Stimulated activated naive CD4-positive, alpha-beta T cell (primary cell): ENCODE results near the gene KRT16.
A peak's percentile ranks its signal among the peaks of the same experiment; 100 is the strongest.
"Not testable (repeated sequence)": the region's sequence is repeated elsewhere in the genome, so short reads cannot be mapped to it uniquely, and the experiment has no call there.

Source experiments
- DNase-seq, 6 experiments: peaks; one replicate each; lab custom pipeline; 2025; lab: John Stamatoyannopoulos, UW

KRT16 gene

GRCh38 chr17:41612376-41613160, at the start of gene KRT16:
Gene KRT16, minus strand, starts transcription at chr17:41612767. Its CDS starts 79 bp downstream, at chr17:41612688.
- not testable (repeated sequence) for DNase-seq

- no peak for DNase-seq
These were observed 47.7 kb upstream of the KRT16 start for GRCh38 chr17:41660221-41660711.

GRCh38 chr17:41659427-41660212, 47.1 kb upstream of the KRT16 start:
- no peak for DNase-seq

GRCh38 chr17:41658846-41659245, 46.3 kb upstream of the KRT16 start:
- DNase-seq: no peak

GRCh38 chr17:41657936-41658335, 45.4 kb upstream of the KRT16 start:
- no peak for DNase-seq

GRCh38 chr17:41657176-41657754, 44.7 kb upstream of the KRT16 start:
- no peak for DNase-seq

- no peak for DNase-seq
These were observed 43.9 kb upstream of the KRT16 start for GRCh38 chr17:41656249-41657023.

- no peak for DNase-seq
These were observed 43.1 kb upstream of the KRT16 start for GRCh38 chr17:41655611-41656111.

GRCh38 chr17:41654678-41655607, 42.4 kb upstream of the KRT16 start:
- DNase-seq: no peak

- DNase-seq: no peak
These were observed 41.5 kb upstream of the KRT16 start for GRCh38 chr17:41653892-41654677.

- DNase-seq: no peak
These were observed 40.9 kb upstream of the KRT16 start for GRCh38 chr17:41653421-41653820.

GRCh38 chr17:41652461-41652970, 39.9 kb upstream of the KRT16 start:
- DNase-seq: no peak

- DNase-seq: no peak
These were observed 39.3 kb upstream of the KRT16 start for GRCh38 chr17:41651625-41652460.

- DNase-seq: no peak
These were observed 38.4 kb upstream of the KRT16 start for GRCh38 chr17:41650794-41651624.

- no peak for DNase-seq
These were observed 37.5 kb upstream of the KRT16 start for GRCh38 chr17:41649923-41650519.

- DNase-seq: peak; percentile 64 to 91 (median 79)
These were observed 36.0 kb upstream of the KRT16 start for GRCh38 chr17:41648411-41649195.
